Breast epithelium (tissue), 3 donors: ENCODE measurements around the gene RCOR3.

ENCODE experiments used
- POLR2A ChIP-seq: fragments of 450-650 bp; IDR thresholded peaks from one replicate; pipeline ENCODE4 v1.6.1; 2016; ENCODE audit warnings: antibody characterized with exemption, mild to moderate bottlenecking, moderate library complexity
- POLR2AphosphoS5 ChIP-seq, 3 donors: sonication (generic); formaldehyde crosslinking; IDR thresholded peaks; one replicate each; pipeline ENCODE4 v1.6.1; 2017; ENCODE audit warnings: antibody characterized with exemption in 3 of 3
- TF ChIP-seq, protein P1 (sequence below), 3 donors: fragments of 450-650 bp; IDR thresholded peaks; one replicate each; pipeline ENCODE4 v1.5.1; 2016 to 2017; ENCODE audit warnings: antibody characterized with exemption in 3 of 3, mild to moderate bottlenecking in 3 of 3, moderate library complexity in 3 of 3

DNA sequence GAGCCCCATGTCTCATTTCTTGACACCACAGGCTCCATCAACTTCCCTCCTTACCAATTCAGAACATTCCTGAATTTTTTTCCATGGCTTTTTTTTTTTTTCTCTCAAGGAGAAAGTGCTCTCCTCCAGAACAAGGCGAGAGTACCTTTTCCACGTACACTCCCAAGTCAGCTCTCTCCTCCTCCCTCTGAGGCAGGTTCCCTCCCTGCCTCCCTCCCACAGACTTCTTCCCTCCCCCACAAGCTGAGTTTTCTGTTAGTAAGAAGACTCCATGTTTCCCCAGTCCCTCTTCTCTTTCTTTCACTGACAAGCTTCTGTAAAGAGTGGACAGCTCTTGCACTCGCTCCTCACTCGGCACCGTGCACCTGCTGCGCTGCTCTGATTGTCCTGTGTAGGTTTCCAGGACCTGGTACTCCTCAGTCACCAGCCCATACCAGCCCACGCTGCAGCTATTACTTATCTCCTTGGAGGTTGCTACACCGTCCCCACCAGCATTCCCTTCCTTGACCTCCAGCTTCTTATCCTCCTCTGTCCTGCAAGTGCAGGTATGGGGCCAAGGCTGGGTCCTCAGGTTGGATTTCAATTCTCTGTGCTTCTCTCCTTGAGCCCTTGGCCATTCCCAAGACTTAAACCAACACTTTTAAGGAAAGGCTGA, 71.2 kb downstream of the RCOR3 start:
- TF ChIP-seq, protein P1, sequence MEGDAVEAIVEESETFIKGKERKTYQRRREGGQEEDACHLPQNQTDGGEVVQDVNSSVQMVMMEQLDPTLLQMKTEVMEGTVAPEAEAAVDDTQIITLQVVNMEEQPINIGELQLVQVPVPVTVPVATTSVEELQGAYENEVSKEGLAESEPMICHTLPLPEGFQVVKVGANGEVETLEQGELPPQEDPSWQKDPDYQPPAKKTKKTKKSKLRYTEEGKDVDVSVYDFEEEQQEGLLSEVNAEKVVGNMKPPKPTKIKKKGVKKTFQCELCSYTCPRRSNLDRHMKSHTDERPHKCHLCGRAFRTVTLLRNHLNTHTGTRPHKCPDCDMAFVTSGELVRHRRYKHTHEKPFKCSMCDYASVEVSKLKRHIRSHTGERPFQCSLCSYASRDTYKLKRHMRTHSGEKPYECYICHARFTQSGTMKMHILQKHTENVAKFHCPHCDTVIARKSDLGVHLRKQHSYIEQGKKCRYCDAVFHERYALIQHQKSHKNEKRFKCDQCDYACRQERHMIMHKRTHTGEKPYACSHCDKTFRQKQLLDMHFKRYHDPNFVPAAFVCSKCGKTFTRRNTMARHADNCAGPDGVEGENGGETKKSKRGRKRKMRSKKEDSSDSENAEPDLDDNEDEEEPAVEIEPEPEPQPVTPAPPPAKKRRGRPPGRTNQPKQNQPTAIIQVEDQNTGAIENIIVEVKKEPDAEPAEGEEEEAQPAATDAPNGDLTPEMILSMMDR (IDR thresholded peaks at IDR 0.05): no peak
- TF ChIP-seq POLR2A (no peak), POLR2AphosphoS5 (IDR thresholded peaks at IDR 0.05) (no peak)
